ENCODE measurements around the gene SYNE2.
"Not testable (repeated sequence)": the region's sequence is repeated elsewhere in the genome, so short reads cannot be mapped to it uniquely, and the experiment has no call there.

The SYNE2 gene

DNA sequence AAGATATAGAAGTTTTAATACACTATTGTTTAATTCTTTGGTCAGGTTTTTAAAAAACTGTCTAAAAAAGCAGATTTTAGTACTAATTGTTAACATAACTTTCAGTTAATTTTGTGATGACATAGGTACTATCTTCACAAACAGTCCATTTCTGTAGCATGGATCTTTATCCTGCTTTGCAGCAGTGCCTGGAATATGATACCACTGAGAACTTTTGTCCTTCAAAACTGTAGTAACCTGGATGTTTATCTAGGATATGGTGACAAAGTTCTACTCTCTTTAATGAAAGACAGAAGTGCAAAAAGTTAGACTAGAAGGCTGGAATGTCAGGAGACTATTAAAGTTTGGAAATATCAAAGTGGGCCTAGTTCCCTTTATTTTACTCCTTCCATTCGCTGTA, 159.9 kb downstream of the SYNE2 start:
- DNase-seq (ENCODE audit: low spot score), result no peak

DNA sequence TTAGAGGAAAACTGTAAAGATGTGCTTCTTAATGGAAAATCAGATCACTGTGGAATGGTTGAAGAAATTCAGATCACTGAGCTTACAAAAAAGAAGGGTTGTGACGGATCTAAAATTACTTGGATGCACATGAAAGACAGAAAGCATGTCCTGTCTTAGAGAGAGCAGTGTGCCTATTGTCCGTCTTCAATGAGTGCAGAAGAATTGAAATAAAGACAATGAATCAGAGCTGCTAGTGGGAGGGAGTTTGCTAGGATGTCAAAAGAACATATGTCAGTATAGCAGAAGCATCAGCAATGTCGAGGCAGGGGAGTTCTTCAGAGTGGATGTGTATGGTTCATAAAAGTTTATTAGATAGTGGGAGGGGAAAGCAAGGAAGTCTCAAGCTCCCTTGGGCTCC, 172.7 kb downstream of the SYNE2 start:
- no peak for DNase-seq (ENCODE audit: low spot score)

DNA sequence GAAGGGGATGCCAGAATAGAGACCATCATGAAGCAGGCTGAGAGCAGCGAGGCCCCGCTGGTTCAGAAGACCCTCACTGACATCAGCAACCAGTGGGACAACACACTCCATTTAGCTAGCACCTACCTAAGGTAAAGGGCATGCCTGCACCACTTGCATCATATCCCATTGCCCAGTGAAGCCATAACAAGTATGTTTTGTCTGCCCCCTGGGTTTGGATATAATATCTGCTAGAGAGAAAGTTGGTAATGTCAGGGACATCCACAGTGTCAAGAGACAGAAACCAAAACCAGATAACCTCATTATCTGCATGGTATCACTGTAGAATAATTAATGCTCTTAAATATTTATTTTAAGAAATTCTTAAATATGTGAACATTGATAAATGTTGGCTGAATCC, 173.8 kb downstream of the SYNE2 start:
- DNase-seq (ENCODE audit: low spot score), result no peak

- no peak for DNase-seq (ENCODE audit: low spot score)
These were observed 182.3 kb downstream of the SYNE2 start for GRCh38 chr14:64035143-64035542.

GRCh38 chr14:64037869-64038745, 185.3 kb downstream of the SYNE2 start:
- not testable (repeated sequence) for DNase-seq (ENCODE audit: low spot score)

DNA sequence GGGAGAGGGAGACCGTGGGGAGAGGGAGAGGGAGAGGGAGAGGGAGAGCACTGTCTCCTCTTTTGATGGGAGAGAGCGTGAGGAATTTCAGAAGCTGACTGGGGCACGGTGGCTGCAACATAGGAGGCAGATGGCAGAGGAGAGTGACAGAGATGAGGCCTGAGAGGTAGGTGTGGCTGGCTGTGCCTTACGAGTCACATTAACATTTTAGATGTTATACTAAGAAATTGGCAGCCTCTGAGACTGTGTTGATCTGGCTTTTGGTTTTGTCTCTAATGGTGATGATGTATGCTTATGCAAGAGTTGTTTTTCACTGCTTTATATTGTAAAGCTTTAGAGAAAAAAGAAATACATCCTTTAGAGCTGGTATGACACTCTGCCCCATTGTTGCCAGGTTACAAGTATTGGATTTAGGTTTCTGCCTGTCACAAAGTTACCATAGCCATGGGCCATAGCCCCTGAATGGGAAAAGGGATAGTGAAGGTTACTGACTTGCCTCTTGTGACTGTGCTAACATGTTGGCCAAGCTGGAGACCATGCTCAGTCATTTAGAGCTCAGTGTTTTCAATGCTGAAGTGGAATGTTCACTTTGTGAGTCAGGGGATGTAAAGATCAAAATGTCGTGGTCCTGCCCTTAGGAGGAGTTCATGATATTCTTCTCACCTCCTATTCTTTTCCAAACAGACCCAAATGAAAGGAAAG, 186.2 kb downstream of the SYNE2 start:
- DNase-seq (ENCODE audit: low spot score), result no peak

DNA sequence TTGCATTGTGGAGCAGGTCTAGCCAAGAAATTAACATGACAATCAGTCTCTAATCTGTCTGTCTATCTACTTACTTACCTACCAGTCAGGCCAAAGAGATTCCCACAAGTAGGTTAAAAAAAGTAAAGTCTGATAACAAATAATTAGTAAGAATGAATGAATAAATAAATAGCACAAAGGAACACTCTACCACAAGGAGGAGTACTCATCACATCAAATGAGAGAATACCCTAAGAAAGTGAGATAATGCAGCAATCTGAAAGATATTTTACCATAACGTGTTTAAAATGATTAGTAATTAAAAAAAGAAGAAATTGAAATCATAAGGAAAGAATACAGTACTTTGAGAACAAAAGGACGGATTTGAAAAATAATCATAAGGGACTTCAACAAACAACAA, 187.2 kb downstream of the SYNE2 start:
- no peak for DNase-seq (ENCODE audit: low spot score)

GRCh38 chr14:64043296-64043695, 190.5 kb downstream of the SYNE2 start:
- DNase-seq (ENCODE audit: low spot score), result not testable (repeated sequence)

- no peak for DNase-seq (ENCODE audit: low spot score)
These were observed 192.3 kb downstream of the SYNE2 start for GRCh38 chr14:64045091-64045490.

GRCh38 chr14:64049616-64050381, 197.0 kb downstream of the SYNE2 start:
- no peak for DNase-seq (ENCODE audit: low spot score)

GRCh38 chr14:64053694-64054669, 201.2 kb downstream of the SYNE2 start:
- DNase-seq (ENCODE audit: low spot score), result no peak

DNA sequence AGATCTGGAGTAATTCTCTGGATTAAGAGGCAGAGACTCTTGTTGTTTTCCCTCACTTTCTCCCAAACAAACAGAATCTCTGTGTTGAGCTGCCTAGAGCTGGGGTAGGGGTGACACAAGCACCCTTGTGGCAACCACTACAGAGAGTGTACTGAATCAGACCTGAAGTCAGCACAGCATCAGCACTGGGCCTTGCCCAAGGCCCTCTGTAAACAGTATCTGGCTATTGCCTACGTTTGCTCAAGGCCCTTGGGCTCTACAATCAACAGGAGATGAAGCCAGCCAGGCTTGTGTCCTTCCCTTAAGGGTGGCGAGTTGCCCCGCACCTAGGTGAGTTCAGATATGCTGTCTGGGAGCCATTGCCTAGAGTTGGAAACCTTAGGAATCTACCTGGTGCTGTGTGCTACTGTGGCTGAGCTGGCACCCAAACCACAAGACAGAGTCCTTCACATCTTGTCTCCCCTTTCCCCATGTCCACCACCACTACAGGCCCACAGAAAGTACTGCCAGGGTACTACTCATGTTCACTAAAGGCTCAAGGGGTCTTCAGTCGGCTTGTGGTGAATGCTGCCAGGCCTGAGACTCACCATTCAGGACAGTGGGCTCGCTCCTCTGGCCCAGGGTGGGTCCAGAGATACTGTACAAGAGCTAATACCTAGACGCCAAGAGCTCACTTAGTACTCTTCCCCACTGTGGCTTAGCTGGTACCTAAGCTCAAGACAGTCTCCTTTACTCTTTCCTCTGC, 206.8 kb downstream of the SYNE2 start:
- no peak for DNase-seq (ENCODE audit: low spot score)

- no peak for DNase-seq (ENCODE audit: low spot score)
These were observed 207.4 kb downstream of the SYNE2 start for GRCh38 chr14:64060199-64060545.

- no peak for DNase-seq (ENCODE audit: low spot score)
These were observed 207.9 kb downstream of the SYNE2 start for GRCh38 chr14:64060648-64061096.

DNA sequence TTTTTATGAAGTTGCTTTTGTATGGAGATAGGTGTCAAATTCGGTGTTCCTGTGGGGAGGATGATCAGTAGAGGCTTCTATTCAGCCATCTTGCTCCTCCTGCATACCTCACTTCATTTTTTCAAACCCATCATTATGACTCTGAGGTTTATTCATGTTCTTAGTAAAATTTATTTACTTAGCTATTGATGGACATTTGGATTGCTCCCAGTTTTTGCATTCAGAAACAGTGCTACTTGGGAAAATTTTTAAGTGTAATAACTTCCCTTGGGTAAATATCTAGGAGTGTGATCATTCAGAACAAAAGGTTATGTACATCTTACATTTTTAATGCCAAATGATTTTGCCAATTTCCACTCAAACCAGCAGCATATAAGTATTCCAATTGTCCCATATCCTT, 208.3 kb downstream of the SYNE2 start:
- no peak for DNase-seq (ENCODE audit: low spot score)

GRCh38 chr14:64061706-64062105, 208.9 kb downstream of the SYNE2 start:
- DNase-seq (ENCODE audit: low spot score), result no peak

DNA sequence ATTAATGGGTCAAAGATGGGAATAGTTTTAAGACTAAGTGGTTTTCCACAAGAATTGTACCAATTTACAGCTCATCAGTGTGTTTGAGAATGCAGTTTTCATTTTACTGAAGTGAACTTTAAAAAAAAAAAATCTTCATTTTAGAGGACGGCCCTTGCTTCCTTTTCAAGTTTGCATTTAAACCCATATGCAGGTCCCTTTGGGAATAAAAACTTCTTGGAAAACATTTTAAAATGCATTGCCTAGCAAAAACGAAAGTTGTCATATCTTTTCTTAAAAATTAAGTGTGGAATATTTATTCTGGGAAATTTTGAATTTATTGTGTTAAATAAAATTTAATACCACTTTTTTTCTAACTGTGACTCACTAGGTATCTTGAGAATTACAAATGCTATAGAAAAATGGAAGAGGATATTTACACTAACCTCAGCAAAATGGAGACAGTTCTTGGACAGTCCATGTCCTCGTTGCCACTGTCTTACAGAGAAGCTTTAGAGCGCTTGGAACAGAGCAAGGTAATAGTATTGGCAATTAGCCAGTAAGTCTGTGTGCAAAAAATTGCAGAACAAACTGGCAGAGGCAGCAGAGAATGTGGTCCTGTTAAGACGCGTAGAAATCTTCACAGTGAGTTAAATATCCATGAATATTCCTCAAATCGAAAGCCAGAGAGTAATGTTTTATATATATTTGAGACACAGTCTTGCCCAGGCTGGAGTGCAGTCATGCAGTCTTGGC, 209.7 kb downstream of the SYNE2 start:
- DNase-seq (ENCODE audit: low spot score), result no peak

DNA sequence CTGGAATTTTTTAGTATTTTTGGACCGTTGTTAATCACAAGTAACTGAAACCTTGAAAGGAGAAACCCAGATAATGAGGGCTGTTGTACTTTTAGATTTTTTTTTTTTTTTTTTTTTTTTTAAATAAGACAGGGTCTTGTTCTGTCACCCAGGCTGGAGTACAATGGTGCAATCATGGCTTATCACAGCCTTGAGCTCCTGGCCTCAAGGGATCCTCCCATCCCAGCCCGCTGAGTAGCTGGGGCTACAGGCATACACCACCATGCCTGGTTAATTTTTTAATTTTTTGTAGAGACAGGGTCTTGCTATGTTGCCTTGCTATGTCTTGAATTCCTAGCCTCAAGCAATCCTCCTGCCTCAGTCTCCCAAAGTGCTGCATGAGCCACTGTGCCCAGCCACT, 211.6 kb downstream of the SYNE2 start:
- DNase-seq (ENCODE audit: low spot score), result no peak

DNA sequence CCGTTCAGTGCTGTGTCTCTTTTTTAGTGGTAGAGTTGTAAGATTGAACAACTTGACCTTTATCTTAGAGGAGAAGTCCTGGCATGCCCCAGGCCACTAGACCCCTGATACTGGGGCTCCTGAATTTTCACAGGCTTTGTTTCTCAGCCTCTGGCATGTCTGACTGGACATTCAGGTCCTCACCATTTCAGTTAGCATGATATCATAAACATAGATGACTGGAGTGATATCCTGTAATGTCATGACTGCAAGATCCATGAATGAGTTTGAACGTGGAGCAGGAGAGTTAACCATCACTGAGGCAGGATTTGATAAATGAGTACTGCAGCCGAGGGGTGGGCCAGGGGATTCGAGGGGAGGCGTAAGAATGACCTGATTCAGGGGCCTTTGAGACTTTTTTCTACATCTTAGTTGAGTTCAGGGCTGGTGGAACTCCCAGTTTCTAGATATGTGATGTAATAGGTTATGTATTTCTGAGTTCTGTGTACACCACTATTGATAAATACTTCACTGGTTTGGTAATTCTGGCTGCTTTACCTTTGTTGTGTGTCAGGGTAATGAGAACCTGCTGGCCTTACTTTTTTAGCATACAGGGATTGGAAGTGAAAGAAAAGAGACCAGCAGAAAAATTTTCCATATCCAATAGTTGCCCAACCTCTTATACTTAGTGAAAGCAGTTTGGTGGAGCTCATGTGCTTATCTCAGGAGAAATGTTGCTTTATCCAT, 217.0 kb downstream of the SYNE2 start:
- no peak for DNase-seq (ENCODE audit: low spot score)

All from putamen (tissue), 1 donor.